Hepatocyte (in vitro differentiated cells): ENCODE measurements around the gene PIP4K2C. TPM values are rescaled to one million over a fixed set of nuclear protein-coding genes. Genes with fewer than 3 reads are reported as not detected.

Experiments
- DNase-seq: peaks from one replicate; pipeline ENCODE4 v3.0.0-alpha.2; 2016; ENCODE audit warnings: low spot score
- H2AFZ ChIP-seq: fragments of 200-600 bp; sonication (generic); 2 replicates; pipeline ENCODE4 v1.6.0; 2016; ENCODE audit warnings: antibody characterized with exemption, mild to moderate bottlenecking
- H3K27ac ChIP-seq: fragments of 200-600 bp; sonication (generic); 2 replicates; pipeline ENCODE4 v1.5.1; 2016; ENCODE audit warnings: mild to moderate bottlenecking
- H3K27me3 ChIP-seq: fragments of 200-600 bp; sonication (generic); 2 replicates; pipeline ENCODE4 v1.6.1; 2016
- H3K36me3 ChIP-seq: fragments of 200-600 bp; sonication (generic); replicated peaks from 2 replicates; pipeline ENCODE4 v1.5.1; 2016; ENCODE audit warnings: low read depth; ENCODE audit not compliant: insufficient read depth
- H3K4me1 ChIP-seq: fragments of 200-600 bp; sonication (generic); 2 replicates; pipeline ENCODE4 v1.5.1; 2016; ENCODE audit warnings: mild to moderate bottlenecking, moderate library complexity; ENCODE audit not compliant: insufficient read depth
- H3K4me2 ChIP-seq: fragments of 200-600 bp; sonication (generic); 2 replicates; pipeline ENCODE4 v1.6.0; 2016
- H3K4me3 ChIP-seq: fragments of 200-600 bp; sonication (generic); 2 replicates; pipeline ENCODE4 v1.5.1; 2016; ENCODE audit warnings: mild to moderate bottlenecking
- H3K79me2 ChIP-seq: fragments of 200-600 bp; sonication (generic); 2 replicates; pipeline ENCODE4 v1.6.0; 2017; ENCODE audit warnings: mild to moderate bottlenecking
- H3K9me2 ChIP-seq: fragments of 200-600 bp; sonication (generic); replicated peaks from 2 replicates; pipeline ENCODE4 v1.6.0; 2017; ENCODE audit warnings: mild to moderate bottlenecking; ENCODE audit not compliant: insufficient read depth
- H3K9me3 ChIP-seq: fragments of 200-600 bp; sonication (generic); 2 replicates; pipeline ENCODE4 v1.5.1; 2016; ENCODE audit warnings: low read depth, mild to moderate bottlenecking
- H4K20me1 ChIP-seq: fragments of 200-600 bp; sonication (generic); 2 replicates; pipeline ENCODE4 v1.6.0; 2016; ENCODE audit warnings: mild to moderate bottlenecking; ENCODE audit not compliant: insufficient read depth, poor library complexity, severe bottlenecking
- EZH2 ChIP-seq: fragments of 200-600 bp; sonication (generic); IDR thresholded peaks from 2 replicates; pipeline ENCODE4 v1.6.1; 2016; ENCODE audit warnings: antibody characterized with exemption, mild to moderate bottlenecking, borderline replicate concordance
- EZH2phosphoT487 ChIP-seq: fragments of 200-600 bp; sonication (generic); IDR thresholded peaks from one replicate; pipeline ENCODE4 v1.6.1; 2018; ENCODE audit warnings: antibody characterized with exemption, mild to moderate bottlenecking, low read depth, moderate library complexity; ENCODE audit not compliant: unreplicated experiment, severe bottlenecking
- WGBS: methylation state at CpG from one replicate; pipeline ENCODE4 v1.1.6; 2016; ENCODE audit warnings: low lambda C conversion rate; ENCODE audit errors: missing lambda C conversion rate; 5-methylcytosine and 5-hydroxymethylcytosine counted together
- polyA plus RNA-seq: library from polyadenylated mRNA; unstranded; fragments of >200 nt; fragmentation: Nextera tagmentation; extraction: Ambion mirVana; gene quantifications from 2 replicates; pipeline ENCODE4 v1.2.1, GENCODE V29; 2016
- total RNA-seq: library from RNA; depleted of rRNA; stranded (reverse); fragments of >200 nt; gene quantifications from 2 replicates; pipeline ENCODE4 v1.2.3, GENCODE V29; 2014
- TF ChIP-seq, protein P1 (sequence below): fragments of 200-600 bp; sonication (generic); IDR thresholded peaks from 2 replicates; pipeline ENCODE4 v1.5.1; 2016; ENCODE audit warnings: antibody characterized with exemption, mild to moderate bottlenecking; ENCODE audit not compliant: poor library complexity

The PIP4K2C gene
- total and polyA plus RNA-seq, 2 experiments from 2014 or later, result 32.3 to 41.6 TPM

DNA sequence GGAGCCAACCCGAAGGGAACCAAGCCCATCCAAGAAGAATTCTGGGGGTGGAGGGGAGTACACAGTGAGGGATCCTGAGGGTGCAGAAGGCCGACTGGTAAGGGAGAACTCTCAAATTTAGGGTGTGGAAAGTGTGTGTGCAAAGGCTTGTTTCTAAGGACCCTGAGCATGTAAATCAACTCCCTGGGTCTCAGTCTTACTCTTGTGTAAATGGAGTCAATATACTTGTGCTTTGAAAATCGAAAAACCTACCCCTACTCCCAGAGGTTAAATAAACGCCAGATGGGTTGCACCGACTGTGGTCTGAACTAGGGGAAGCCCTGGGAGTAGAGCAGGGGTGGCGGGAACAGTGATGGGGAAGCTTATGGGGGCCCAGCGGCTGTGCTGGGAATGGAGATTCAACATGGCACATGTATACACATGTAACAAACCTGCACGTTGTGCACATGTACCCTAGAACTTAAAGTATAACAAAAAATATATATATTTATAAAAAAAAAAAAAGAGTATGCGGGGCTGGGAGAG, 36.0 kb downstream of the PIP4K2C start:
- Histone ChIP-seq H3K79me2 (no peaks in the 10 kb centered on the region), H3K4me1 (peaks cover 2% of the 10 kb centered on the region), H3K36me3 (no peaks in the 10 kb centered on the region), H3K4me3 (no peak overlapping the region), H3K4me2 (peak overlapping the region; percentile 59), H3K27ac (no peak overlapping the region), H2AFZ (no peak overlapping the region), H3K9me3 (no peaks in the 10 kb centered on the region), H4K20me1 (no peaks in the 10 kb centered on the region), H3K27me3 (peaks cover 100% of the 10 kb centered on the region), H3K9me2 (no peaks in the 10 kb centered on the region)
- no peak for DNase-seq
- WGBS, result 58% methylated on average over 9 of the region's 9 CpGs
- TF ChIP-seq EZH2phosphoT487, result no peak
- TF ChIP-seq EZH2, result no peak
- TF ChIP-seq, protein P1, sequence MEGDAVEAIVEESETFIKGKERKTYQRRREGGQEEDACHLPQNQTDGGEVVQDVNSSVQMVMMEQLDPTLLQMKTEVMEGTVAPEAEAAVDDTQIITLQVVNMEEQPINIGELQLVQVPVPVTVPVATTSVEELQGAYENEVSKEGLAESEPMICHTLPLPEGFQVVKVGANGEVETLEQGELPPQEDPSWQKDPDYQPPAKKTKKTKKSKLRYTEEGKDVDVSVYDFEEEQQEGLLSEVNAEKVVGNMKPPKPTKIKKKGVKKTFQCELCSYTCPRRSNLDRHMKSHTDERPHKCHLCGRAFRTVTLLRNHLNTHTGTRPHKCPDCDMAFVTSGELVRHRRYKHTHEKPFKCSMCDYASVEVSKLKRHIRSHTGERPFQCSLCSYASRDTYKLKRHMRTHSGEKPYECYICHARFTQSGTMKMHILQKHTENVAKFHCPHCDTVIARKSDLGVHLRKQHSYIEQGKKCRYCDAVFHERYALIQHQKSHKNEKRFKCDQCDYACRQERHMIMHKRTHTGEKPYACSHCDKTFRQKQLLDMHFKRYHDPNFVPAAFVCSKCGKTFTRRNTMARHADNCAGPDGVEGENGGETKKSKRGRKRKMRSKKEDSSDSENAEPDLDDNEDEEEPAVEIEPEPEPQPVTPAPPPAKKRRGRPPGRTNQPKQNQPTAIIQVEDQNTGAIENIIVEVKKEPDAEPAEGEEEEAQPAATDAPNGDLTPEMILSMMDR, result no peak

DNA sequence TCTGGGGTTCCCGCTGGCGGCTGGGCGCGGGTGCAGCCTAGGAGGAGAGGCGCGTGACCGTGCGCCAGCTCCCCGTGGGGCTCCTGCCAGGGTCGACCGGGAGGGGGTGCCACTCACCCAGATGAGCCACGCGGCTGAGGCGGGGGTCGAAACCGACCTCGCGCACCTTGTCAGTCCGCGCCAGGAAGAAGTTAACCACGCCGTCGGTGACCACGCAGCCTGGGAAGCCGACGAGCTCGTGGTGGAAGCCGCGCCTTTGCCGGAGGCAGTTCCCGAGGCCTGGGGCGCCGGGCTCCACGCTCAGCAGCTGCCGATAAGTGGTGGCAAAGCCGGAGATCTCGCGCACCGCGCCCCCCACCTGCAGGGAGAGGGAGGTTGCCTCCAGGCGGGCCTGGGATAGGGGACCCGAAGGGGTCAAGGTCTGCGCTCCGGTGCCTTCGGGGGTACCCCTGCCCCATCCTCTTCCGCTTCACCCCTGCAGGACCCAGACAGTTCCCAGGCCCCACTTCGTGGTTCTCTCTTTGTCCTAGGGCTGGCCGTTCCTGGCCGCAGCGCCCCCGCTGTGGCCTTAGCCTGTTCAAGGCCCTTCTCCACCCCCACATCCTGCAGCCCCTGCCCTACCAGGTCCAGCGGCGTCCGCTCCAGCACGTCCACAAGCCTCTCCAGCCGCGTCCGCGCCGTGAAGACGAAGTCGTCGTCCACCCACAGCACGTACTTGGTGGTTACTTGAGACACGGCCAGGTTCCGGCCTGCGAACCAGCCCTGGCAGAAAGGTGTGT, 36.7 kb downstream of the PIP4K2C start:
- Histone ChIP-seq H3K4me2 (peak overlapping the region; percentile 59), H3K9me2 (no peaks in the 10 kb centered on the region), H3K9me3 (no peaks in the 10 kb centered on the region), H3K27me3 (peaks cover 99% of the 10 kb centered on the region), H3K27ac (no peak overlapping the region), H4K20me1 (no peaks in the 10 kb centered on the region), H3K4me1 (peaks cover 6% of the 10 kb centered on the region), H3K79me2 (no peaks in the 10 kb centered on the region), H3K4me3 (no peak overlapping the region), H2AFZ (no peak overlapping the region), H3K36me3 (no peaks in the 10 kb centered on the region)
- WGBS, result 17% methylated on average over 67 of the region's 67 CpGs
- peak; percentile 23 for TF ChIP-seq EZH2phosphoT487
- TF ChIP-seq, protein P1, result peak; percentile 18
- peak; percentile 74 for TF ChIP-seq EZH2
- DNase-seq, result no peak

DNA sequence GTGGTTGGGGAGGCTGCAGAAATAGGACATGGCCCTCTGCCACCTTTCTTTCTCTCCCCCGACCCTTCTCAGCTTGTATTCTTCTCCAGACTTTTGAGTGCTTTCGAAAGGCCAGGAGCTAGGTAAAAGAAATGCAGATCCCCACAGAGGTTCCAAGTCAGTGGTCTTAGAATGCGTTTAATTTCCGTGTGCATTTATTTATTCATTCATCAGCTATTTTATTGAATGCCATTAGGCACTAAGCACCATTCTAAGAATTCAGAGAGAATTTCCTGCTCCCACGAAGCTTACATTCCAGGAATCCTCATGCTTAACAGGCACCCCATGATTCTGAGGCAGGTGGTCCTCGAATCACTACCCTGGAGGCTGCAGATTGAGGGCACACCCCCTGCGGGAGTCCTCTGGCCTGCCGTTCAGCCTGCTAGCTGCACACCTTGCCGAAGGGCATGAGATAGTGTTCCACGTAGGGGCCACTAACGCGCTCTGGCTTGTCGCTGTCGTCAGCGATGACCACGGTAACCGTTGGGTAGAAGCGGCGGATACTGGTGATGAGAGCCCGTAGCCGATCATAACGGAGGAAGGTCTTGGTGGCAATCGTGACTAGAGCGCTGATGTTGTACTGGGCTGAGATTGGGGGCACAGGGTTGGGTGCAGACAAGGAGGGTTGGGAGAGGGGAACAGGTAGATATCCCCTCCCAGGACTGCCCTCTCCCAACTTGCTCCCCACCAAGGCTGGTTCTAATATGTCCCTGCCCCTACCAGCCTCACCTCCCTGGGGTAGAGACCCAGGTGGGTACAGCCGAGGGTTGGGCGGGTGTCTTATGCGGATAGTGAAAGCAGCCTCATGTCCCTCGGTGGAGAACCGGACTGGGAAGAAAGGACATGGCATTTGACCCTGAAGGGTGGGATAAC, 37.5 kb downstream of the PIP4K2C start:
- WGBS, result 79% methylated on average over 29 of the region's 29 CpGs
- Histone ChIP-seq H3K27ac (no peak overlapping the region), H3K27me3 (peaks cover 98% of the 10 kb centered on the region), H3K79me2 (no peaks in the 10 kb centered on the region), H2AFZ (no peak overlapping the region), H3K4me2 (no peak overlapping the region), H4K20me1 (no peaks in the 10 kb centered on the region), H3K36me3 (no peaks in the 10 kb centered on the region), H3K9me3 (no peaks in the 10 kb centered on the region), H3K4me1 (peaks cover 6% of the 10 kb centered on the region), H3K4me3 (no peak overlapping the region), H3K9me2 (no peaks in the 10 kb centered on the region)
- DNase-seq, result no peak
- TF ChIP-seq EZH2phosphoT487, result peak; percentile 7
- TF ChIP-seq, protein P1, result no peak
